Measurements from ENCODE around the gene NDUFB4.
"Not testable (repeated sequence)": the region's sequence is repeated elsewhere in the genome, so short reads cannot be mapped to it uniquely, and the experiment has no call there.

The NDUFB4 gene

DNA sequence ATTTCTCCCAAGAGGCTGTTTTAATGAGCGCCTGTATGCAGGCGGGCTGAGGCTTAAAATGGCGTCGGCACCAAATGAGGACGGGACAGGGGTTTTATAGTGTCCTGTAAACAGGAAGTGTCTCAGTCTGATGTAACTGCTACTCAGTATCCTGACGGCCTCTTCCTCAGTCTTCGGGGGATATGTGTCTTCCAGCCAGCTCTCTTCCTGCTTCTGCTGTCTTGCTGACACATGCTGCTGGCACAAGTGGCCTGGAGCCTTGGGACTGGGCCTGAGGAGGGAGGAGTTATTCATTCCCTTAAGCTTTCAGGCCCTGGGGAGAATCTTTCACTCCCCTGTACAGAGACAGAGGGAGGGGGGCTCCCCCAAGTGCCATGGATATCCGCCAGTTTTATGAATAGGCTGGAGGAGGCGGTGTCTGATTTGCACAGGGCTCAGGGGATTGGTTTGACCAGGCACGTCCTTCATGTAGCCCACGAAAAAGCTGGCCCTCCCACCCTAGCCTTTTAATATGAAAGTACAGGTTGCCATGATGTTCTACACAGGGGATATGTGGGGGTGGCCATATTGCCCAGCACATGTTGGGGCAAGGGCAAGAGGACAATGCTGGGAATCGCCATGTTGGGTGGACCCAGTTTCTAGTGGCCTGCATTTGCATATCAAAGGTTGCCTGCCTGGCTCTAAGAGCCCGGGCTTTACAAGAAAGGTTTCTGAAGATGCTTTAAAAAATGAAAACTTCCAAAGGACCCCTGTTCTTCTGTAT, 19.9 kb downstream of the NDUFB4 start:
- H2AFZ ChIP-seq (ENCODE audit: low read length, unreplicated experiment): peak overlapping the region; percentile 68
- no peaks in the 10 kb centered on the region for H3K27me3 ChIP-seq (ENCODE audit: insufficient read depth, low read length)
- no peak overlapping the region for H3K4me3 ChIP-seq (ENCODE audit: low read depth, low read length)
- H3K27ac ChIP-seq (ENCODE audit: low read depth, low read length): no peak overlapping the region
- no peaks in the 10 kb centered on the region for H3K36me3 ChIP-seq (ENCODE audit: insufficient read depth, low read length)
- peaks cover 2% of the 10 kb centered on the region for H3K4me1 ChIP-seq (ENCODE audit: control insufficient read depth, insufficient read depth, low read length, unreplicated experiment)
- no peaks in the 10 kb centered on the region for H3K79me2 ChIP-seq (ENCODE audit: control insufficient read depth, insufficient read depth, low read length, unreplicated experiment)

DNA sequence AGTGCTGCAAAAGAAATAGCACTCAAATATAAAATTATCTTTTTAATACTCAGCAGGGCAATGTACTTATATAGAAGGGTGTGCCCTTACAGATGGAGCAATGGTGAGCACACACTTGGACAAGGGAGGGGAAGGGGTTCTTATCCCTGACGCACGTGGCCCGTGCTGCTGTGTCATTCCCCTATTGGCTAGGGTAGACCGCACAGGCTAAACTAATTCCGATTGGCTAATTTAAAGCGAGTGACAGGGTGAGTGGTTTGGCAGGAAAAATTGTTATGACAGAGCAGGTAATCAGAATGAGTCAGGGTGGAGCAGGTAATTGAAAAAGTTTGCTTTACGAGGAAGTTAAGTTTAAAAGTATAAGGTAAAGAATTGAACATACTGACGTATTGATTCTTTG, 20.6 kb downstream of the NDUFB4 start:
- not testable (repeated sequence) for H3K27me3 ChIP-seq (ENCODE audit: insufficient read depth, low read length); H3K4me3 ChIP-seq (ENCODE audit: low read depth, low read length); H3K4me1 ChIP-seq (ENCODE audit: control insufficient read depth, insufficient read depth, low read length, unreplicated experiment); H3K79me2 ChIP-seq (ENCODE audit: control insufficient read depth, insufficient read depth, low read length, unreplicated experiment); H3K36me3 ChIP-seq (ENCODE audit: insufficient read depth, low read length); H3K27ac ChIP-seq (ENCODE audit: low read depth, low read length); H2AFZ ChIP-seq (ENCODE audit: low read length, unreplicated experiment)

DNA sequence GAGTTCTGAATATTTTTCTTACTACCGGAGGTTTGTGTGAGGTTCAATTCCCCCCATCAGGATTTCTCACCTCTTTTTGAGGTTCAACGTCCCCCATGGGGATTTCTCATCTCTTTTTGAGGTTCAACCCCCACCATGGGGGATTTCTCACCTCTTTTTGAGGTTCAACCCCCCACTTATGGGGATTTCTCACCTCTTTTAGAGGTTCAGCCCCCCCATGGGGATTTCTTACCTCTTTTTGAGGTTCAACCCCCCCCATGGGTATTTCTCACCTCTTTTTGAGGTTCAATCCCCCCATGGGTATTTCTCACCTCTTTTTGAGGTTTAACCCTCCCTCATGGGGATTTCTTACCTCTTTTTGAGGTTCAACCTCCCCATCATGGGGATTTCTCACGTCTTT, 26.3 kb downstream of the NDUFB4 start:
- Histone ChIP-seq H3K79me2 (ENCODE audit: control insufficient read depth, insufficient read depth, low read length, unreplicated experiment) (no peaks in the 10 kb centered on the region), H3K27ac (ENCODE audit: low read depth, low read length) (no peak overlapping the region), H3K27me3 (ENCODE audit: insufficient read depth, low read length) (no peaks in the 10 kb centered on the region), H2AFZ (ENCODE audit: low read length, unreplicated experiment) (no peak overlapping the region), H3K4me3 (ENCODE audit: low read depth, low read length) (no peak overlapping the region), H3K4me1 (ENCODE audit: control insufficient read depth, insufficient read depth, low read length, unreplicated experiment) (no peaks in the 10 kb centered on the region), H3K36me3 (ENCODE audit: insufficient read depth, low read length) (no peaks in the 10 kb centered on the region)

DNA sequence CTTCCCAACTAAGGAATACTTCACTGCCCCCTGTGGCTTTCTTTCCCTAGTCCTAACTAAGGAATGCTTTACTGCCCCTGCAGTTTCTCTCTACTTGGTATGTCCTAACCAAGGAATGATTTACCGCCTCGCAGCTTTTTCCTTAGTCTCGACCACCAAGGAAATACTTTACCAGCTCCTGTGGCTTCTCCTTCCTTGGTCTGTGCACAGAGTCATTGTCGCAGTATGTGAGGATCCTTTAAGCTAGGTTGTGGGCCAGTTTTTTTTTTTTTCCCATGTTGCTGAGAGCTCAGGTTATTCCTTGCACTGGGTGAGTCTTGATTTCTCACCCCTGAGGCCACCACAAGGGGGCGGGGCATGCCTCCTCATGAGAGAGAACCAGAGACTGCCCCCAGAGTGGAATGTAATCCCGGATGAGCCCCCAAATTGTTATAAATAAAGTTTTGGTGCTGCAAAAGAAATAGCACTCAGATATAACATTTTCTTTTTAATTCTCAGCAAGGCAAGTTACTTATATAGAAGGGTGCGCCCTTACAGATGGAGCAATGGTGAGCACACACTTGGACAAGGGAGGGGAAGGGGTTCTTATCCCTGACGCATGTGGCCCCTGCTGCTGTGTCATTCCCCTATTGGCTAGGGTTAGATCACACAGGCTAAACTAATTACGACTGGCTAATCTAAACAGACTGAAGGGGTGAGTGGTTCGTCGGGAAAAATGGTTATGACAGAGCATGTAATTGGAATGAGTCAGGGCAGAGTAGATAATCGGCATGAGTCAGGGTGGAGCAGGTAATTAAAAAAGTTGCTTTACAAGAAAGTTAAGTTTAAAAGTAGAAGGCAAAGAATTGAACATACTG, 27.0 kb downstream of the NDUFB4 start:
- Histone ChIP-seq H3K4me1 (ENCODE audit: control insufficient read depth, insufficient read depth, low read length, unreplicated experiment) (no peaks in the 10 kb centered on the region), H3K36me3 (ENCODE audit: insufficient read depth, low read length) (no peaks in the 10 kb centered on the region), H3K27ac (ENCODE audit: low read depth, low read length) (no peak overlapping the region), H3K79me2 (ENCODE audit: control insufficient read depth, insufficient read depth, low read length, unreplicated experiment) (no peaks in the 10 kb centered on the region), H2AFZ (ENCODE audit: low read length, unreplicated experiment) (no peak overlapping the region), H3K27me3 (ENCODE audit: insufficient read depth, low read length) (peaks cover under 1% of the 10 kb centered on the region; the same call in 1 of the 2 replicates), H3K4me3 (ENCODE audit: low read depth, low read length) (no peak overlapping the region)

DNA sequence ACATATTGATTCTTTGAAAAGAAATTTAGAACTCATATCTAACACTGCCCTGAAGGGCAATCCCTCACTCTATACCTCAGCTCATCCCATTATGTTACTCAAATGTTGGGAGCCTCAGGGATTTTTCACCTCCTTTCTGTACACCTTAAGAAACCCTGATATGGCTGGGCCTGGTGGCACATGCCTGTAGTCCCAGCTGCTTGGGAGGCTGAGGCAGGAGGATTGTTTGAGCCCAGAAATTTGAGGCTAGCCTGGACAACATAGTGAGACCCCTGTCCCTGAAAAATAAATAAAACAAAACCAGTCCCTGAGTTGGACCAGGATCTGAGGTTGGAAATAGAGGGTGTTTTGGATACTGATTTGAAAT, 27.6 kb downstream of the NDUFB4 start:
- no peaks in the 10 kb centered on the region for H3K4me1 ChIP-seq (ENCODE audit: control insufficient read depth, insufficient read depth, low read length, unreplicated experiment)
- no peaks in the 10 kb centered on the region for H3K79me2 ChIP-seq (ENCODE audit: control insufficient read depth, insufficient read depth, low read length, unreplicated experiment)
- H3K27me3 ChIP-seq (ENCODE audit: insufficient read depth, low read length): peaks cover 7% of the 10 kb centered on the region; the same call in 1 of the 2 replicates
- H3K27ac ChIP-seq (ENCODE audit: low read depth, low read length): no peak overlapping the region
- no peak overlapping the region for H2AFZ ChIP-seq (ENCODE audit: low read length, unreplicated experiment)
- no peaks in the 10 kb centered on the region for H3K36me3 ChIP-seq (ENCODE audit: insufficient read depth, low read length)
- H3K4me3 ChIP-seq (ENCODE audit: low read depth, low read length): no peak overlapping the region

DNA sequence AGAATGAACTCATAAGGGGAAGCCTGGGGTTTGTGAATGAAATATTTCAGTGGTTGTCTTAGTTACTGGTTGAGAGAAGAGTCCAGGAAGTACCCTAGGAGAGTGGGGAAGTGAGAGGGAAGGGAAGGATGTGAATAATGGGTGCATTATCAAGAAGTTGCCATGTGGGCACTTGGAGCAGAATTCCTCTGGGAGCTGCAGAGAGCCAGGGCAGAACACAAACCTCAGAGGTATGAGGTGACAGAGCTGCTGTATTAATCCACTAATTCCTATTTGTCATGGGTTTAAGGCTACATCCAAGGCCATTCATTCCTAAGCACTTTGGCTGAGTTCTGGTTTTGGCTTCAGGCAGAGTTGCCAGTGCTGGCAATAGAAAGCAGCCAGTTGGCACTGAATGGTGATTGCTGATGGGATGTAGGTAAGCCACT, 29.0 kb downstream of the NDUFB4 start:
- H3K27ac ChIP-seq (ENCODE audit: low read depth, low read length): no peak overlapping the region
- no peak overlapping the region for H3K4me3 ChIP-seq (ENCODE audit: low read depth, low read length)
- H3K79me2 ChIP-seq (ENCODE audit: control insufficient read depth, insufficient read depth, low read length, unreplicated experiment): no peaks in the 10 kb centered on the region
- H2AFZ ChIP-seq (ENCODE audit: low read length, unreplicated experiment): no peak overlapping the region
- H3K4me1 ChIP-seq (ENCODE audit: control insufficient read depth, insufficient read depth, low read length, unreplicated experiment): no peaks in the 10 kb centered on the region
- H3K36me3 ChIP-seq (ENCODE audit: insufficient read depth, low read length): no peaks in the 10 kb centered on the region
- peaks cover 8% of the 10 kb centered on the region; the same call in 1 of the 2 replicates for H3K27me3 ChIP-seq (ENCODE audit: insufficient read depth, low read length)

DNA sequence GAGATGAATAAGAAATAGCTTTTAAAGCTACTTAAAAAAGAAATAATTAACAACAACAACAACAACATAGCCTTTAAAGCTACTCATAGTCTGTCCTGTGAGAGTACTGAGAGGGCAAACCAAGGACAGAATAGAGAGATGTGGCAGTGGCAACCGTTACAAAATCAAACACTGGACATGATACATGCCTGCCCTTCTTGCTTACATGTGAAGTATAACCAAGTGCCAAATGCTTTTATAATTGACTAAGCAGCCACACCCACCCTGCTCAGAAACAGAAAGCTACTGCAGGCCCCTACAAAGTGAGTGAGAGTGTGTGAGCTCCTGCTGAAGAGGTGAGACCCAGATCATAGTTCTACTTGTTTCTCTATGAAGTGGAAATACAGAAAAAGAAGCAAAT, 38.4 kb downstream of the NDUFB4 start:
- Histone ChIP-seq H3K27me3 (ENCODE audit: insufficient read depth, low read length) (peaks cover 2% of the 10 kb centered on the region; the same call in 1 of the 2 replicates), H3K27ac (ENCODE audit: low read depth, low read length) (no peak overlapping the region), H2AFZ (ENCODE audit: low read length, unreplicated experiment) (no peak overlapping the region), H3K4me3 (ENCODE audit: low read depth, low read length) (no peak overlapping the region), H3K79me2 (ENCODE audit: control insufficient read depth, insufficient read depth, low read length, unreplicated experiment) (no peaks in the 10 kb centered on the region), H3K4me1 (ENCODE audit: control insufficient read depth, insufficient read depth, low read length, unreplicated experiment) (no peaks in the 10 kb centered on the region), H3K36me3 (ENCODE audit: insufficient read depth, low read length) (no peaks in the 10 kb centered on the region)

DNA sequence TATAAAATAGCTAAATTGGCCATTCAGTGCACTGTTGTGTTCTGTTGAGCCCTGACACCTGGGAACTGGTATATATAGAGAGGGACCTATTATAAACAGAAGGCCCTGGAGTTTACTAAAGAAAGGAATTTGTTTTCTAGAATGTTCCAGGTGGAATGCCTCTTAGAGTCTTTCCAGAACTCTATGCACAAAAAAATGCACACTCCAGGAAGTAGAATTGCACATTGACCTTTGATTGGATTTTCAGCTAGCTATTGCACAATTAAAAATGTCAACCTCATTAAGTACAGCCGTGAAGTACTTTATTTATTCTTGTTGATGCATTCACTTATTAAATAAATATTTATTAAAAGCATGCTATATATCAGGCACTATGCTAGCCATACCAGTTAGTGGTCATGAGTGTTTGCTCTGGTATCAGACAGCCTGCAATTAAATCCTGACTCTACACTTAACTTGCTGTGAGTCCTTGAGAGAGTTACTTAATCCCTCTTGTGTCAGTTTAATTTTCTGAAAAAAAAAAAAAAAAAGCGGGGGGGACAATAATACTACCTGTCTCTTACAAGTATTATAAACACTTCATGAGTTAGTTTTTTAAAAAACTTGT, 40.8 kb downstream of the NDUFB4 start:
- Histone ChIP-seq H3K79me2 (ENCODE audit: control insufficient read depth, insufficient read depth, low read length, unreplicated experiment) (no peaks in the 10 kb centered on the region), H3K4me3 (ENCODE audit: low read depth, low read length) (no peak overlapping the region), H3K27ac (ENCODE audit: low read depth, low read length) (no peak overlapping the region), H3K27me3 (ENCODE audit: insufficient read depth, low read length) (peaks cover 3% of the 10 kb centered on the region; the same call in 1 of the 2 replicates), H2AFZ (ENCODE audit: low read length, unreplicated experiment) (no peak overlapping the region), H3K36me3 (ENCODE audit: insufficient read depth, low read length) (no peaks in the 10 kb centered on the region), H3K4me1 (ENCODE audit: control insufficient read depth, insufficient read depth, low read length, unreplicated experiment) (no peaks in the 10 kb centered on the region)

DNA sequence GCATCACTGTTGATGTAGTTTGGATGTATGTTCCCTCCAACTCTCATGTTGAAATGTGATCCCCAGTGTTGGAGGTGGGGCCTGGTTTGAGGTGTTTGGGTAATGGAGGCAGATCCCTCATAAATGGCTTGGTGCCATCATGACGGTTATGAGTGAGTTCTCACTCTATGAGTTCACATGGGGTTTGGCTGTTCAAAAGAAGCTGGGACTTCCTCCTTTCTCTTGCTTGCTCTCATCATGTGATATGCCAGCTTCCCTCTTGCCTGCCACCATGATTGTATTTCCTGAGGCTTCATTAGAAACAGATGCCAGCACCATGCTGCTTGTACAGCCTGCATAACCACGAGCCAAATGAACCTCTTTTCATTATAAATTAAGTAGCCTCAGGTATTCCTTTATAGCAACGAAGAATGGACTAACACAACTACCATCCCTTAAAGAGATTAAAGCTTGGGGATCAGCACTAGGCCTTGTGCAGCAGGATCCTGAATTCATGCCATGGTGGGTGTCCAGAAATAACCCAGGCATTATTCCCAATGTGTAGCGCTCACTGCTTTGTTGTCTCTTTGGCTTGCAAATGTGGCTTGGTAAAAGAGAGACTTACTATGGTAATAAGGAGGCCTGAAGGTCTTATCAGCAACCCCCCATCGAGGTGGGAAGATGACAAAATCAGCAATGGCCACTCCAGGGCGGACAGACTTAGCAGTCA, 41.9 kb downstream of the NDUFB4 start:
- peaks cover 3% of the 10 kb centered on the region; the same call in 1 of the 2 replicates for H3K27me3 ChIP-seq (ENCODE audit: insufficient read depth, low read length)
- no peaks in the 10 kb centered on the region for H3K4me1 ChIP-seq (ENCODE audit: control insufficient read depth, insufficient read depth, low read length, unreplicated experiment)
- no peaks in the 10 kb centered on the region for H3K36me3 ChIP-seq (ENCODE audit: insufficient read depth, low read length)
- H3K79me2 ChIP-seq (ENCODE audit: control insufficient read depth, insufficient read depth, low read length, unreplicated experiment): no peaks in the 10 kb centered on the region
- H3K4me3 ChIP-seq (ENCODE audit: low read depth, low read length): no peak overlapping the region
- H2AFZ ChIP-seq (ENCODE audit: low read length, unreplicated experiment): no peak overlapping the region
- no peak overlapping the region for H3K27ac ChIP-seq (ENCODE audit: low read depth, low read length)

DNA sequence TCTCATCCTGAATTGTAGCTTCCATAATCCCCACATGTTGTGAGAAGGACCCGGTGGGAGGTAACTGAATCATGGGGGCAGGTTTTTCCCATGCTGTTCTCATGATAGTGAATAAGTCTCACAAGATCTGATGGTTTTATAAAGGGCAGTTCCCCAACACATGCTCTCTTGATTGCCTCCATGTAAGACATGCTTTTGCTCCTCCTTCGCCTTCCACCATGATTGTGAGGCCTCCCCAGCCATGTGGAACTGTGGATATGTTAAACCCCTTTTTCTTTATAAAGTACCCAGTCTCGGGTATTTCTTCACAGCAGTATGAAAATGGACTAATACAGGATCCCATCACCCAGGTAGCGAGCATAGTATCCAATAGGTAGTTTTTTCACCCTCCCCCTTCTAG, 42.7 kb downstream of the NDUFB4 start:
- H3K27me3 ChIP-seq (ENCODE audit: insufficient read depth, low read length); H3K27ac ChIP-seq (ENCODE audit: low read depth, low read length); H3K36me3 ChIP-seq (ENCODE audit: insufficient read depth, low read length); H3K4me1 ChIP-seq (ENCODE audit: control insufficient read depth, insufficient read depth, low read length, unreplicated experiment); H2AFZ ChIP-seq (ENCODE audit: low read length, unreplicated experiment); H3K79me2 ChIP-seq (ENCODE audit: control insufficient read depth, insufficient read depth, low read length, unreplicated experiment); H3K4me3 ChIP-seq (ENCODE audit: low read depth, low read length): not testable (repeated sequence)

Data from ACC112 (cell line).